Neural progenitor cell (in vitro differentiated cells): ENCODE results near the gene SCYGR8.

Source experiments
- CTCF ChIP-seq: fragments of 200-600 bp; sonication (generic); IDR thresholded peaks from 2 replicates; pipeline ENCODE4 v1.5.1; 2017; ENCODE audit warnings: antibody characterized with exemption, mild to moderate bottlenecking
- EZH2 ChIP-seq: fragments of 200-600 bp; sonication (generic); IDR thresholded peaks from 2 replicates; pipeline ENCODE4 v1.6.1; 2017; ENCODE audit warnings: antibody characterized with exemption, mild to moderate bottlenecking, moderate library complexity

DNA sequence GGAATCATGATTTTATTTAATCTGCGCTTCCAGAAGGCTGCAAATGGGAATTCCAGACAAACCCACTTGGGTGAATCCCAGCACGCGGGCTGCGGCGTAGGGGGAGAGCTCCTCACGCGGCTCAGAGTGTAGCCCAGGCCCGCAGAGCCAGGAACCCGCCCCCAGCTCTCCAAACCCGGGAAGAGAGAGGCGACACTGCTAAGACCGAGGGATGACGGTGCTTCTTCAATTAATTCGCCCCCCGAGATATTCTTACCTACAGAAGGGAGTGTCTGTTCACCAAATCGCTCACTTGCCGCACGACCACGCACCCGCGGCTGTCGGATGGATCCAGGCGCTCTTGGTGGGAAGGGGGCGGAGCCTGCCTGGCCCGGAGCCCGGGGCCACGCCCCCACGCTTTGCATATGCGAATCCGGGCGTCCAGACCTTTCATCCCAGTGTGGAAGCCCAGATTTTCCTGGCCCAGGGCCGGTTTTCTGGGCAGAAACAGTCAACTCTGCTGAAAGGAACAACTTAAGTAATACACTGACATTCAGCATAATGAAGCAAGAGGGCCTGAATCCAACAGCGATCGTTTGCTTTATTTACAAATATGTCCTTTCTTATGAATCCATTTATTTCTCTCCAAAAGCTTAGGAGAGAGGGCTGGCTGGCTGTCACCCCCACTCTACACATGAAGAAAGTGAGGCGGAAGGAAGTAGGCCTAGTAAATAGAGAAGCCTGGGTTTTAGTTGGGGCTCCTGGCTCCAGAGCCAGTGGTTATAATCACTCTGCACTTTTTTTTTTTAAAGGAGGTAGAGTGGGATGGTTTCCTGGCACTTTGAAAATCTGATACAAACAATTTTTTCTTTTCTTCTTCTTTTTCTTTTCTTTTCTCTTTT, 27.8 kb upstream of the SCYGR8 start, which contains the start of gene SLC19A3:
- no peak for TF ChIP-seq CTCF
- TF ChIP-seq EZH2, result peak; percentile 37
